SJSA1 (cell line): ENCODE measurements around the gene PCDH19. TPM values are rescaled to one million over a fixed set of nuclear protein-coding genes. Genes with fewer than 3 reads are reported as not detected.

Experiments used
- total RNA-seq: library from RNA; depleted of rRNA; stranded (reverse); fragments of >200 nt; shearing (Covaris generic); gene quantifications from 2 replicates; pipeline ENCODE4 v1.2.3, GENCODE V29; 2014; rRNA removed

The PCDH19 gene
- total RNA-seq, 1 experiment from 2014 or later: not detected

Other genes starting within 250 kb of the PCDH19 start
- not detected in 2 replicates for gene TNMD, start 174.7 kb upstream of the PCDH19 start, total RNA-seq
- gene TSPAN6, start 226.5 kb upstream of the PCDH19 start, total RNA-seq: 26.9 and 31.3 TPM in 2 replicates
- 33.9 and 38.0 TPM in 2 replicates for gene SRPX2, start 233.9 kb upstream of the PCDH19 start, total RNA-seq